GM19023 (cell line): ENCODE measurements around the gene AP3S2.
"Not testable (repeated sequence)": the region's sequence is repeated elsewhere in the genome, so short reads cannot be mapped to it uniquely, and the experiment has no call there.

Experiments used
- ATAC-seq: cut with Tn5 transposase; IDR thresholded peaks from one replicate; pipeline ENCODE4 v1.9.1; 2021; ENCODE audit warnings: mild to moderate bottlenecking, moderate library complexity; ENCODE audit not compliant: unreplicated experiment

The AP3S2 gene

DNA sequence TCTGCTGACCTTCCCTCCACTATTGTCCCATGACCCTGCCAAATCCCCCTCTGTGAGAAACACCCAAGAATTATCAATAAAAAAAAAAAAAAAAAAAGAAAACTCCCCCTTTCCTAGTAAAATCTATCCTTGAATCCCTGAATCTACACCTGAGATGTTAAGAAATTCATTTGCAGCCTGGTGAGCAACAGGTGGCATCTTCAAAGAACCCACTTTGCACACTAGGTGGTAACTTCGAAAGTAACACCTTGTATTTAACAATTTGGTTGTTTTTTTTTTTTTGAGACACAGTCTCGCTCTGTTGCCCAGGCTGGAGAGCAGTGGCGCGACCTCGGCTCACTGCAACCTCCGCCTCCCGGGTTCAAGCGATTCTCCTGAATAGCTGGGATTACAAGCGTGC, 24.3 kb downstream of the AP3S2 start:
- ATAC-seq: not testable (repeated sequence)

DNA sequence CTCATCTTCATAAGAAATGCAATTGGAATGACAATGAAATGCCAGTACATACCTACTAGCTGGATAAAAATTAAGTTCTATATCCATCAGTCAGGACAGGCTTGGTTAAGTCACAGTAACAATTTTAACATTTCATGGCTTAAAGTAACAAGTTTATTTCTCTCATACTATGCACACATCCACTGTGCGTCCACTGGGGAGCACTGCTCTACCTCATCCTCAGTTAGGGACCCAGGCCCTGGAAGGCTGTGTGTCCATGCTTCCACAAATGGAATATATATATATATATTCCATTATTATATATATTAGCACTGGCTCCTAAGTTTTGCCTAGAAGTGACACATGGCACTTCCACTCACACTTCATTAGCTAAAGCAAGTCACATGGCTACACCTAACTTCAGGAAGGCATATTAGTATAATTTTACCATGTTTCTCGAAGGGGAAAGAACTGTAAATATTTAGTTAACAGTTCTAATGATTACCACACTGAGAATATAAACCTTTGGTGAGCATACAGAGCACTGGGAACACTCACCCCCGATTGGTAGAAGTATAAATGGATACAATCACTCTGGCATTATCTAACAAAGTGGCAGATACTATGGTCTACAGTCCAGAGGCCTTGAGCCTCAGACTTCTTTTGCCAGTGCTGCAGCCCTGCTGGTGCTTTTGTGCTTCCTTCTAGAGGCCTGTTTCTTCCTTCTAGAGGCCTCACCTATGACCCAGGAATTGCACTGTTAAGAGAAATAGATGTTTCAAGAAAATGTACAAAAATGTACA, 28.6 kb downstream of the AP3S2 start:
- ATAC-seq: no peak

DNA sequence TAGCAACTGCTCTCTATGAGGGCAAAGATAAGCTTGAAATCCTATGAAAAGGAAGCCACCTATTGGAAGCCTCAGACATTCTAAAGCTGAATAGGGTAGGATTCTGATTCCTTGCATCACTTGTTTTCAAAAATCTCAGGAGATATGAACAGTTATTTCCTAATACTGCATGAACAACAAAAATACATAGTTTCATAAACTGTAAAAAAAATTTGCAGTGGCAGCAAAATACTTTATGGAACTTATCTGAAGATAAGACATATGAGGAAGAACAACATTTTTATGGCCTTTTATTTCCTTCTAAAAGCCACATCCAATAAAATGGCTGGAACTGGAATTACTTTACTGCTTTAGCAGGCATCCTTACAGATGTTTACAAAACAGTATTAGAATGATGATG, 29.9 kb downstream of the AP3S2 start:
- no peak for ATAC-seq

DNA sequence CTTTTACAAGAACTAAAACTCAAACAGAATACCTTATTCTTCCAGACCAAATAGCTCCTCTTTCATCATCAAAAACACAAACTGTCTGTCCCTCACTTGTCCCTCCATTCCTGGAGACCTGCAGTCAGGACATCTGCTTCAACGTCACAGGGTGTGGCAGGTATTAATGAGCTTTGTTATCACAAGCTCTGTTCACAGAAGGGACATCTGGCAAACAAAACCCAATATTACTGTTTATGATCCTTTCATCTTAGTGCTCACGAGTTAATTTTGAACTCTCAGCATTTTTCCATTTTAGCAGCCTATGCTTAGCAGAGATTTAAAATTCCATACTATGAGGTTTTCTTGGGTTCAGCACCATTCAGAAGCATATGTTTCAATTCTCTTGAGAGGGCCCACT, 32.9 kb downstream of the AP3S2 start:
- ATAC-seq: no peak

DNA sequence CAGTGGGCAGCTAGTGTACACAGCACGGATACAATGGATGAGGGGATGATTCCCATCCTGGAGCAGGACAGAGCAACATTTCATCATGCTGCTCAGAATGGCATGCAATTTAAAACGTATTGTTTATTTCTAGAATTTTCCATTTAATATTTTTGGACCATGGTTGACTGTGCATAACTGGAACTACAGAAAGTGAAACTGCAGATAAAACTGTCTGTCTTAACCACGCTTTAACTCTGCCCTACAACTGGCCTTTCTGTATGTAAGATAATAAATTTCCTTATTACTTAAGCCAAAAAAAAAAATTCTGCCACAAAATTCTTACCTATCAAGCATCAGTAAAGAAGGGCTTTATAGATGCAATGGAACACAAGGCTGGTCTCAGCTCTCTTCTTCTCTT, 33.4 kb downstream of the AP3S2 start:
- ATAC-seq: no peak

DNA sequence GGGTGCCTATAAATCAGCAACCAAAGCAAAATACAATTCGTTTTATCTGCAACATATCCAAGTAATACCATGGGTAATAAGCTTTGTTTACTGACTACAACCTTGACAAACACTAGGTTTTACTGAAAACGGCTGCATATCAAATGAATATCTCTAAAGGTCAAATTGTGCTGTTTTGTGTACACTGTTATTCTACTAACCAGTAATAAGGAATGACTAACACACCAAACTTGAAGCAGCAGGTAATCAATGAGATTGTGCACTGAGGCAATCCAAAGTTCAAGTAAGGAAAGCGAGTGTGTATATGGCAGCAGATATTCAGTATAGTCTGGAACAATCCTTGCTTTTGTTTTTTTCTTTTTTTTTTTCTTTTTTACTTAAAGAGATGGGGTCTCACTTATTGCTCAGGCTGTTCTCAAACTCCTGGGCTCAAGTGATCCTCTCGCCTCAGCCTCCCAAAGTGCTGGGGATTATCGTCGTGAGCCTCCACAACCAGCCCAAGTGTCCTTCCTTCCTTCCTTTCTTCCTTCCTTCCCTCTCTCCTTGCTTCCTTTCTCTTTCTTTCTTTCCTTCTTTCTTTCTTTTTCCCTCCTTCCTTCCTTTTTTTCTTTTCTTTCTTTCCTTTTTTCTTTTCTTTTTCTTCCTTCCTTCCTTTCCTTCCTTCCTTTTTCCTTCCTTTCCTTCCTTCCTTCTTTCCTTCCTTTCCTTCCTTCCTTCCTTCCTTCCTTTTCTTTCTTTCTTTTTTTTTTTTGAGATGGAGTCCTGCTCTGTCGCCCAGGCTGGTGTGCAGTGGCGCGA, 34.9 kb downstream of the AP3S2 start:
- ATAC-seq: no peak

DNA sequence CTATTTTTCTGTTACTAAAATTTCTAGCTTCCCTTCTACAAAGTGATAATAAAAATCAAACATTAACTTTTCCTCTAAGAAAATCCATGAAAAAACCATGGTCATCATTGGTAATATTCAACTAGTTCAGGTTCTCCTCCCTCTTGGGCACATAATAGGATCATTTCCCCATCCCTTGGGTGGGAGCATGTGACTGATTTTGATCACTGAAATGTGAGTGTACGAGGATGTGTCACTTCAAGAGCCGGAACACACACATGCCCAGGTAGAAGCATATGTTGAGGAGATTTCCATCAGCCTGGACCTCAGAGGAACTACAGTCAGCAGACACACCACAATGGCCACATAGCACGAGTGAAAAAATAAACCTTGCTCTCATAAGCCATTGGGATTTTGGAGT, 36.1 kb downstream of the AP3S2 start:
- no peak for ATAC-seq

DNA sequence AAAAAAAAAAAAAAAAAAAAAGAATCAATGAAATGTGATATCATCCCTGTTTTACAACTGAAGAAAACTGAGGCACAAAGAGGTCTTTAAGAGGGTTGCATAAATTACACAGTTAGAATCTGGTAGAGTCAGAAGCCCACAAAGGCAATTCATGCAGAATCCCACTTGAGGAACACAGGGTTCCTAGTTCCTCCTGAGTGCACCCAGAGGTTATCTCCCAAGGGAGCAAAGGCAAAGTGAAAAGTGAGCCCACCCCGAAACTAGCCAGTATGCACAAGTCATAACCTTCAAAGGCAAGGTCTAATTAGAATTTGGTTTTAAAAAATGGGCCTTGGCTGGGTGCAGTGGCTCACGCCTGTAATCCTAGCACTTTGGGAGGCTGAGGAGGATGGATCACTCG, 37.8 kb downstream of the AP3S2 start:
- ATAC-seq: no peak

DNA sequence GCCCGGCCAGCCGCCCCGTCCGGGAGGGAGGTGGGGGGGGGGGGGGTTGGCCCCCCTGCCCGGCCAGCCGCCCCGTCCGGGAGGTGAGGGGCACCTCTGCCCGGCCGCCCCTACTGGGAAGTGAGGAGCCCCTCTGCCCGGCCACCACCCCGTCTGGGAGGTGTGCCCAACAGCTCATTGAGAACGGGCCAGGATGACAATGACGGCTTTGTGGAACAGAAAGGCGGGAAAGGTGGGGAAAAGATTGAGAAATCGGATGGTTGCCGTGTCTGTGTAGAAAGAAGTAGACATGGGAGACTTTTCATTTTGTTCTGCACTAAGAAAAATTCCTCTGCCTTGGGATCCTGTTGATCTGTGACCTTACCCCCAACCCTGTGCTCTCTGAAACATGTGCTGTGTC, 38.9 kb downstream of the AP3S2 start:
- not testable (repeated sequence) for ATAC-seq

DNA sequence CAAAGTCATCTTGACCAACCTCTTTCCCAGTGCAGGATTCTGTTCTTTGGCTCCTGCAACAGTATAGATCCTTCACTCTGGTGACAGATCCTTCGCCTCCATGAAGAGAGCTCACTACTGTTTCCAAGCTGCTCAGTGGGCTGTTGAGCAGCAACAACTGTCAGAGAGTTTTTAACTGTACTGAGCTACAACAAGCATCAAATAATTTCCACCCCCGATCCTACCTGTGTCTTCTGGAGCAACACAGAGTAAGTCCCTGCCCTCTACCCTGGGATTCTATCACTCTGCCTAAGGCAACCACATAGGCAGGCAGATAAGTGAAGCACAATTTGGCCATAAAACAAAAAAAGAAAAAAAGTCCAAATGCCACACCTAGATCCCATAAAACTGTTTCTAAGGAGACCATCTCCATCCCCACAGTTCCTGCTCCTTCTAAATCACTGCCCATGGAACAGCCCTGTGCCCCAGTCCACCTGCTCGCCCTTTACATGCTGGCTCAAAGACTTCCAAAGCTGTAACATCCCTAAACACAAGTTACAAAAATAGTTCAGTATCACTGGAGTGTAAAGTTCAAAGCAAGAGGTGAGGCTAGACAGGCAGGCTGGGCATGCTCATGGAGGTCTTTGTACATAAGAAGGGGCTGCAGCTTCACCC, 41.3 kb downstream of the AP3S2 start:
- no peak for ATAC-seq

DNA sequence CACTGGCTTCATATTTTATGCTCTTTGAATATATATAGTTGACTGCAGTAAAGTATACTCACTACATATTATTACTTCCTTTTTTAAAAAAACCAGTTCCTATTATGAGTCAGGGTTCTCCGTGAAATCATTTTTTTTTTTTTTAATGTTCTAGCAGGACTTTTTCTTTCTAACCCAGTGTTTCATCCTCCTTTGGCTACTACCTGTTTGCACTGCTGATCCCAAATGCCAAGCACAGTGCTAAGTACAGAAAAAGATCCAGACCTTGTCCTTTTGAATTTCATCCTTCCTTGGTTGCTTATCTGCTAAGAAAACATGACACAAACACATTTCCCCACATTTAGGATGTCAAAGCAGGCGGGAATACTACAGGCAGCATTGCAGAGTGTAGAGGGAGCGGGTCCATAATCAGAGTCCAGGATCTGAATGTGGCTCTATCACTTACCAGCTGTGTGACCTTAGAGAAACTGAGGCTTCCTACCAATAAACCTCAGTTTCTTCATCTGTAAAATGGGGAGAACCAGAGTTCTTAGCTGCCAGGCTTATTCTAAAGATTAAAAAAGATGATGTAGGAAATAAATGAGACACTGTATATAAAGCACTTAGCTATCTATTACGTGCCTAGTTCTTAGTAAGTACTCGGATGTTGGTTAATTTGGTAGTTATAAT, 42.0 kb downstream of the AP3S2 start:
- ATAC-seq: peak; percentile 59

DNA sequence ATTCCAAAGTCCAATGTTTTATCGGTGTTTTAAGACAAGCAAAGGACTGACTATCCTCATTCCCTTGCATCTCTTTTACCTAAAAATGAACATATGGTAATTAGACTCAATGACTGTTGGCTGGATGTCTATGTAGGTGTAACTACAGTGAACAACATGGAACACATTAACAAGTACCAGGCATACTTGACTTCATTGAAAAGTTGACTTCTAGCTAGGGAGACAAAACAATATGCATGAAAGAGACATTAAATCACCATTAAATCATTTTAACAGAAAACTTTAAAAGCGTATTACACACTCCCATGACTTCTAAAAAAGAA, 44.9 kb downstream of the AP3S2 start:
- ATAC-seq: no peak

DNA sequence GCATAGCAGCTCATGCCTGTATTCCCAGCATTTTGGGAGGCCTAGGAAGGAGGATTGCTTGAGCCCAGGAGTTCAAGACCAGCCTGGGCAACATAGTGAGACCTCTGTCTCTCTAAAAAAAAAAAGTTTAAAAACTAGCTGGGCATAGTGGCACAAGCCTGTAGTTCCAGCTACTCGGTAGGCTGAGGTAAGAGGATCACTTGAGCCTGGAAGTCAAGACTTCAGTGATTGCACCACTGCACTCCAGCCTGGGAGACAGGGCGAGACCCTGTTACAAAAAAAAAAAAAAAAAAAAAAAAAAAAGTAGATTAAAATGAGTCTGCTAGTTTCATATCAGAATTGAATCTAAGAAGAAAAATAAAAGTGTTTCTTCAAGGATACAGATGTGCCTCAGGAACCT, 46.7 kb downstream of the AP3S2 start:
- no peak for ATAC-seq

DNA sequence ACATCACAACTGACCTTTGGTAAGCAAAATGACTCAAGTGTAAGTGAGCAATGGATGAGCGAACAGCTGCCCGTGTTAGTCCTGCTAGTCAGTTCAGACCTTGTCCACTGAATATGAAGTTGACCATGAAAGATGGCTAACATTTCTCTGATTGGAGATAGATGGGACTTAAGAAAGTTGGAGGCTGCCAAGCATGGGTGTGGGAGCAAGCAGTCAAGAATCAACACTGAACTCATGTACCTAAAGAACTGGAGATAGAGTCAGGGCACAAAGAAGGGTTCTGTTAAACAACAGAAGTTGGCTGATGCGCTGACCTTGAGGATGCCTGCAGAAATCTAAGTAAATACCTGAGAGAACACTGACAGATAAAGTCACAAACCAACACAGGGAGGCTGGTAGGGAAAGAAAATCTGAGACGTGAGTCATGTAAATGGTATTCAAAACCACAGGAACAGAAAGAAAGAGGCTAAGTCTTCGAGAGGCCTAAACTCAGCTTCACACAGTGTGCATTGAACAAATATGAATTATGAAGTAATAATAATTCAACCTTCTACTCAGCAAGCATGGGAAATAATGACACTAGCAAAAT, 48.4 kb downstream of the AP3S2 start:
- no peak for ATAC-seq

DNA sequence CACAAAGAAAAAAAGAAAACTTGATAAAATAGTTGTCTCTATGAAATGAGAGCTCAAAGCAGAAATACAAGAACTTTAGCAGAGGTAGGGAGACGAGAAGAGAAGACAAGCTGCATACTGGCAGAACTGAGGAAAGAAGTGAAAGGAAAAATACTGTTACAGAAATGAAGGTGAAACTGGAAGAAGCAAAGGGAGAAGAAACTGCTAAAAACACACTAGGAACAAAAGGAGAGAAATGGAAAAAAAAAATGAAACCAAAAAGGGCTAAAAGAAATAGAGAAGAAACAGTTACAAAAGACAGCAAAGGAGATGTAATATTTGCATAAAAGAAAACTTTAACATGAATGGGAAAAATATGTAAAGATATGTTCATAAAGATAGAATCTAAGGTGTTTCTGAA, 51.8 kb downstream of the AP3S2 start:
- no peak for ATAC-seq

DNA sequence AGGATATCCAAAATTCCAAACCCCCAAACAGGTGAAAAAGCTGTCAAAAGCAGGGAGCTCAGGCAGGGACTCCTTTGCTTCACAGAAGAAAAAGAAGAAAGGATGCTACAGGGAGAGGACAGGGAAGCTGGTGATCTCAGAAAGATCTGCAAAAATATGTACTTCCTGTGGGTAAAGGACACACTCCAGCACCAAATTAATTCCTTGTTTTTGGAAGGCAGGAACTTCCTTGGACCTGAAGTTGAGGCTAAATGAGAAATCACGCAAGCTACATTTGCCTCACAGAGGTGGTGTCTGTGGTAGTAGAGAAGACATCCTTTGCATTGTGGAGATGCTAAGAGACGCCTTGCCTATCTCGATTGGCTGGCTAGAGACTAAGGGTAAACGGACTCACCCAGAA, 52.5 kb downstream of the AP3S2 start:
- ATAC-seq: no peak

DNA sequence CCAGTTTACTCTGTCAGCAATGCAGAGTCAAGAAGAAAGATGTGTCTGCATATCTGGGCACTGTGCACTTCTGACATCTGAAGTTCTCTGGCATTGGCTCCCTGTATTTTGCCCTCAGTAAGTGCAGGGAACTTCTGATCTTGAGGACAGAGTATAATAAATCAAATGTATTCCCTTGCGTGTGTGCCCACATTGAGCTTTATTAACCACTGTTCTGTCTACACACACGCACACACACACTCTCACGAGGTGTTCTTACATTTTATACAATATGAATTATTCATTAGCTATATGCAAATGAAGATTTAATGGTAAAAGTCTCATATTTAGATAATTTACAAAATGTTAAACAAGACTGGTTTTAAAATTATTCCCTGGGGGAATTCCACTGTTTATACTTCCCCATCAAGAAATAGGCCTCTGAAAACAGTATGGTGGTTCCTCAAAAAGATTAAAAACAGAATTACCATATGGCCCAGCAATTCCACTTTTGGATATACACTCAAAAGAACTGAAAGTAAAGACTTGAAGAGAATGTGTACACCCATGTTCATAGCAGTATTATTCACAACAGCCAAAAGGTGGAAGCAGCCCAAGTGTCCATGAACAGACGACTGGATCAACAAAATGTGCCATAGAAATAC, 54.5 kb downstream of the AP3S2 start:
- no peak for ATAC-seq

DNA sequence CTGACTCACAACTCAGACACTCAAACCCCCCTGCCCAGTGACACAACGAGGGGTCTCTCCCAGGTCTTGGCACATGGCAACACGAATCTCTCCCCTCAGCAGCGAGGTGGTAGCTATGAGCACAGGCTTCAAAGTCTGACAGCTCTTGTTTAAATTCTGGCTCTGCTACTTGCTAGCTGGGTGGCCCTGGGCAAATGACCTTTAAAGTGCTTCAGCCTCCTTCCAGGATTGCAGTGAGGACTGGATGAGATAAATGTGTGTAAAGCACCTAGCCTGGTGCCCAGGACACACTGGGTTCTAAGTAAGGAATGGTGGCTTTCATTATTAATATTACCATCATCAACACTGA, 56.0 kb downstream of the AP3S2 start:
- no peak for ATAC-seq

DNA sequence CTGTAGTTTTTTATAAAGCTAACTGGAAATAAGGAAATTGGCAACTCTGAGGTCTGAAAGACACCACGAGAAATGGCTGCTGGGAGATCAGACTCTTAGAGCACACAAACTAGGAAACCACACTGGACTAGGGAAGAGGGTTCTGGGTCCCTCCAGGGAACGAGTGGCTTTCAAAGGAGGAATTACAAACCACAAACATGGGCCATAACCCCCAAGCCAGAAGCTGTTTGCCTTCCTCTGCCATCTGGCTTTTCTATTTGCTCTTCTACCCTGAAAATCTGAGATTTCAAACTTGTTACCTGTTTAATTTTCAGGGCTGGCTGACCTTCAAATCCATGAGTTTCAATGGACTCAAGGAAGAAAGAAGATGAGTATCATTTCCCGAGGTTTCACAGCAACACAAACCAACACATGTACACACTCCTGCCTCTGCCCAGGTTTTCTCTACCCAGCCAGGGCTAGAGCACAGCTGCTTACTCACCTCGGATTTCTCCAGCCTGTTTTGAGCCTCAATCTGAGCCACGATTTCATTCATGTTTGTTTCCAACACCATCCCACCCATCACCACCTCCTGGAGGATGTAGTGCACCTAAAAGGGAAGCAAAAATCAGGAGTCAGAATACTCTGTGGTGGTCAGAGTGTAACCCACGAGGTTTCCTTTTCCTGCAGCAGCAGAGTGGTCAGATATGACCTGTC, 56.5 kb downstream of the AP3S2 start:
- no peak for ATAC-seq
